ENCODE results near the gene LRP2. TPM values are rescaled to one million over a fixed set of nuclear protein-coding genes. Genes with fewer than 3 reads are reported as not detected.

Gene LRP2
- total RNA-seq, 1 experiment from 2014 or later = 0.07 TPM

Other genes starting within 250 kb of the LRP2 start
- 5.4 and 6.2 TPM in 2 replicates for gene BBS5, start 117.0 kb upstream of the LRP2 start, total RNA-seq (2014; rRNA removed; shearing (Covaris generic))
- gene KLHL41, start 147.2 kb upstream of the LRP2 start, total RNA-seq (2014; rRNA removed; shearing (Covaris generic)) = not detected in 2 replicates
- gene FASTKD1, start 211.3 kb upstream of the LRP2 start, total RNA-seq (2014; rRNA removed; shearing (Covaris generic)) = 38.4 and 45.4 TPM in 2 replicates
- gene PPIG, start 221.8 kb upstream of the LRP2 start, total RNA-seq (2014; rRNA removed; shearing (Covaris generic)) = 32.0 and 34.0 TPM in 2 replicates

Measured in NCI-H460 (cell line).